Mucosa of descending colon (tissue), 3 donors: ENCODE data around the gene FRMD3. TPM values are rescaled to one million over a fixed set of nuclear protein-coding genes. Genes with fewer than 3 reads are reported as not detected.

ENCODE experiments used
- ATAC-seq: fragments of 200-7000 bp; cut with Tn5 transposase; one replicate; pipeline ENCODE4 v1.9.1; 2020; ENCODE audit warnings: mild to moderate bottlenecking, moderate library complexity
- DNase-seq, 3 donors: peaks; one replicate each; pipeline ENCODE4 v3.0.0-alpha.2; 2020
- H3K36me3 ChIP-seq: fragments of 200-600 bp; one replicate; pipeline ENCODE4 v1.8.0; 2021; ENCODE audit warnings: low read depth, mild to moderate bottlenecking
- H3K4me1 ChIP-seq: fragments of 200-600 bp; one replicate; pipeline ENCODE4 v1.8.0; 2021; ENCODE audit warnings: low read depth, mild to moderate bottlenecking
- H3K4me3 ChIP-seq: fragments of 200-600 bp; one replicate; pipeline ENCODE4 v1.8.0; 2021; ENCODE audit warnings: mild to moderate bottlenecking
- H3K9me3 ChIP-seq: fragments of 200-600 bp; one replicate; pipeline ENCODE4 v1.8.0; 2021; ENCODE audit warnings: mild to moderate bottlenecking
- intact Hi-C, 2 donors: fragments of 100-400 bp; cut with DNase I in 1 of 2; cut with micrococcal nuclease in 1 of 2; formaldehyde crosslinking; loops; one replicate each; pipeline versions ENCODE4 v1.11.0 to v1.11.1; 2022; cut with DNase I, micrococcal nuclease
- total RNA-seq, 3 donors: library from RNA; stranded (reverse); fragmentation: NEBNext Ultra II Directional in 2 of 3; extraction: Animal tissue kit (Norgen Biotek cat#: 25700) in 2 of 3; gene quantifications; one replicate each; pipeline versions ENCODE4 v1.2.1 to v1.2.4, GENCODE V29; 2021 to 2023
- TF ChIP-seq, protein P1 (sequence below): fragments of 200-600 bp; IDR thresholded peaks from one replicate; pipeline ENCODE4 v1.8.0; 2022; ENCODE audit warnings: antibody characterized with exemption, mild to moderate bottlenecking
- donor health status: DM: no; HTN: no; CAD: no; lungs with moderate emphysema.
- donor health status: DM: no; HTN: no; CAD: no.
- donor health status: DM: no; HTN: yes; CAD: no.

FRMD3 gene
- total RNA-seq, 3 donors from 2014 or later = 12.2 to 27.4 (median 25.0) TPM

DNA sequence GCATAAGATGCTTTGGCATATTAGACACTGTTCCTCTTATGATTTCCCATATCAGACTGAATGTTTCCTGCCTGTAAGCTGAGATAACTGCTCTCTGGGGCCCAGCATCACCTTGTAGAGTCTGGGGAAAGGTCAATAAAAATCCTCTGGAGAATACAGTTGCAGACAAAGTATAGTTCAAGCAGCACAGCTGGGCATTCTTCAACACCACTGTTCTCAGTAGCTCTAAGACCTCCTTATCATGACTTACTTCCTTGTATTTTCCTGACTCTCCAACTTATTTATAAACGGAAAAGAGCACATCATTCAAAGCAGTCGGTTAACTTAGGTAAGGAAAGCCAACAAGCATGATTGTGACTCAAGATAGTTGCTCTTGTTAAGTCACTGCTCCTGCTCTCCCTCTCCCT lies 266.5 kb downstream of the FRMD3 start:
- TF ChIP-seq, protein P1, sequence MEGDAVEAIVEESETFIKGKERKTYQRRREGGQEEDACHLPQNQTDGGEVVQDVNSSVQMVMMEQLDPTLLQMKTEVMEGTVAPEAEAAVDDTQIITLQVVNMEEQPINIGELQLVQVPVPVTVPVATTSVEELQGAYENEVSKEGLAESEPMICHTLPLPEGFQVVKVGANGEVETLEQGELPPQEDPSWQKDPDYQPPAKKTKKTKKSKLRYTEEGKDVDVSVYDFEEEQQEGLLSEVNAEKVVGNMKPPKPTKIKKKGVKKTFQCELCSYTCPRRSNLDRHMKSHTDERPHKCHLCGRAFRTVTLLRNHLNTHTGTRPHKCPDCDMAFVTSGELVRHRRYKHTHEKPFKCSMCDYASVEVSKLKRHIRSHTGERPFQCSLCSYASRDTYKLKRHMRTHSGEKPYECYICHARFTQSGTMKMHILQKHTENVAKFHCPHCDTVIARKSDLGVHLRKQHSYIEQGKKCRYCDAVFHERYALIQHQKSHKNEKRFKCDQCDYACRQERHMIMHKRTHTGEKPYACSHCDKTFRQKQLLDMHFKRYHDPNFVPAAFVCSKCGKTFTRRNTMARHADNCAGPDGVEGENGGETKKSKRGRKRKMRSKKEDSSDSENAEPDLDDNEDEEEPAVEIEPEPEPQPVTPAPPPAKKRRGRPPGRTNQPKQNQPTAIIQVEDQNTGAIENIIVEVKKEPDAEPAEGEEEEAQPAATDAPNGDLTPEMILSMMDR = no peak
- DNase-seq = no peak
- Histone ChIP-seq H3K4me1 (no peaks in the 10 kb centered on the region), H3K4me3 (no peak overlapping the region), H3K9me3 (no peaks in the 10 kb centered on the region), H3K36me3 (no peaks in the 10 kb centered on the region)
- no peak for ATAC-seq
- intact Hi-C loops = no loop called here

DNA sequence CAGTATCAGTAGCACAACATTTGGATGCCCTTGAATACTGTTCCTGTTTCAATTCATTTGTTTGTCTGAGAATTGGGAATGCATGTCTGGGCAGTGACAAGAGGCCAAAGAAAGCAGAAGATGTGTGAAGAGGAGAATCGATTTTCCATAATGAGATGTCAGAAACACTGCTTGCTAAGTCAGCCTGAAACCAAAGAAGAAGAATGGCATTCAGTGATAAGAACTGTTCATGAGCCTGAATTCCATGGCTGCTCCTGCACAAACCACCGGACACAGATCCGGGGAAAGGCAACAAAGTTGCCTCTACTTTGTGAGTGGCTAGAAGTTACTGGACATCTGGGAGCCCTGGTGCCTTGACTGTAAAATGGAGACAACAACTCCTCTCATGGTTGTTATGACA lies 268.1 kb downstream of the FRMD3 start:
- TF ChIP-seq, protein P1 = no peak
- DNase-seq (no peak), ATAC-seq (no peak)
- no peaks in the 10 kb centered on the region for H3K9me3 ChIP-seq
- H3K4me1 ChIP-seq = no peaks in the 10 kb centered on the region
- H3K4me3 ChIP-seq = no peak overlapping the region
- intact Hi-C loops = no loop called here
- no peaks in the 10 kb centered on the region for H3K36me3 ChIP-seq

DNA sequence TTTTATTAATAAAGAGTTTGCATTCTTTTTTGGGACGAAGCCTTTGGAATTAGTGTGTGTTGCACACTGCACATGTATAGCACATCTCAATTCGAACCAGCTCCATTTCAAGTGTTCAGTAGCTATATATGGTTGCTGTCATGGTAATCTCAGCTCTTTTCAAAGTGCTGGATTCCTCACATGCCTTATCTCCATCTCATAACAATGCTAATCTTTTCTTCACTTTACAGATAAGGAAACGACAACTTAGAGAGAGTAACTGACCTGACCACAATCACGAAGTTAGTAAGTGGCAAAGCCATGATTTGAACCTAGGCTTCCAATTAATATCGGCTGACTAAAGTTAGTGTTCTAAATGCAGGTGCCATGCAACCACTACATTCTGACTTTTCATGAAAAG lies 270.5 kb downstream of the FRMD3 start:
- Histone ChIP-seq H3K36me3 (no peaks in the 10 kb centered on the region), H3K4me1 (no peaks in the 10 kb centered on the region), H3K4me3 (no peak overlapping the region), H3K9me3 (no peaks in the 10 kb centered on the region)
- intact Hi-C loops = no loop called here
- TF ChIP-seq, protein P1 = no peak
- ATAC-seq = no peak
- no peak for DNase-seq

DNA sequence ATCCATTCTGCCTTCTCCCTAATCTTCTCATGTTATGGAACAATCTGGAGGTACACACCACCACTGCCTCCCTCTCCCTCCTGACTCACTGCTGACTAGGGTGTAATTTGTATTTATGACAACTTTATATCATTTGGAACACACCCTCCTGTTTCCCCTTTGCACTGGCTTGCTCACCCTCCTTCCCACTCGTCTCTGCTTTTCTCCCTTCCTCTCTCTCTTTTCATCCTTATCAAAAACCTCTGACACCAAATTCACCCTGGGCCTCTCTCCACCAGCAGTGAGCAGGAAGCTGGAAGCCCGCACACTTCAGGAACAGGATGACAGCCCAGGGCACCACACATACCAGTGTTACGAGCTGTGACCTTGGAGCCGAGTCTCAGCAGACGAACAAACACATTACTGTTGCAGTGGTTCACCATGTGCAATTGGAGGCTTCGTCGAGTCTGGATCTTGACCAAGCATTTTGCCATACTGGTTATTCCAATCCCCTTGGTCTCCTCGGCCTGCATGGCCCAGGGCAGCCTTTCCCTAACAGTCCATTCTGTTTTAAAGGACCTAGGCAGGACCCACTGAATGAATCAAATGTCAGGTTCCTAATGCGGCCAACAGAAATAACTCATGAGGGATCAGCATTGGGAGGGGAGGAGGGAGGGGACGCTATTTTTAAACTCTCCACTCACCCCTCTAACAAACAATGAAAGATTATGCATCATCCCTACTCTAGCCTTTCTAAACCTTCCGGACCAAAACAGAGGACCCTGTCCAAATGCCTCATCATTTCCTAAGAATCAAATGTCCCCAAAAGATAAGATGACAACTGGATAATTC lies 271.3 kb downstream of the FRMD3 start:
- Histone ChIP-seq H3K4me1 (no peaks in the 10 kb centered on the region), H3K9me3 (no peaks in the 10 kb centered on the region), H3K4me3 (no peak overlapping the region), H3K36me3 (no peaks in the 10 kb centered on the region)
- TF ChIP-seq, protein P1 = no peak
- ATAC-seq (peak; percentile 88), DNase-seq (no peak)
- intact Hi-C loops = no loop called here

DNA sequence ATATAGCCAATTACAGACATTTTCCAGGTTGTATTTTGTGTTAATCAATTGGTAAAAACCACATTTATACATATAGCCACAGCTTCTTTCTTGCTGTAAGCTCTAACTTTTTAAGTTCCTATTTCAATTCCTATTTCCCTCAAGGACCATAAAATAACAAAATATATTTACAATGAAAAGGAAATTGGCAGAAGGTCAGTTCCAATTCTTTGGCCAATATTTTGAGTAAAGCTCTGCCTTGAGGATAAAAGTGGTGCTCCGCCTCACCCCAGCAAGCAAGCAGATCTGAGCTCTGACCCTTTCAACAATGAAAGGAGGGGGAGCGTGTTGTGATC lies 271.9 kb downstream of the FRMD3 start:
- TF ChIP-seq, protein P1 = no peak
- Histone ChIP-seq H3K4me3 (no peak overlapping the region), H3K9me3 (no peaks in the 10 kb centered on the region), H3K4me1 (no peaks in the 10 kb centered on the region), H3K36me3 (no peaks in the 10 kb centered on the region)
- intact Hi-C loops = no loop called here
- no peak for DNase-seq
- ATAC-seq = no peak
